GM19099 (cell line): ENCODE measurements around the gene NLRP3.

Source experiments
- POLR2A ChIP-seq: IDR thresholded peaks from 3 replicates; pipeline ENCODE4 v1.6.1; 2011; ENCODE audit warnings: low read depth; ENCODE audit not compliant: insufficient read length; ENCODE audit errors: extremely low read depth

The NLRP3 gene

DNA sequence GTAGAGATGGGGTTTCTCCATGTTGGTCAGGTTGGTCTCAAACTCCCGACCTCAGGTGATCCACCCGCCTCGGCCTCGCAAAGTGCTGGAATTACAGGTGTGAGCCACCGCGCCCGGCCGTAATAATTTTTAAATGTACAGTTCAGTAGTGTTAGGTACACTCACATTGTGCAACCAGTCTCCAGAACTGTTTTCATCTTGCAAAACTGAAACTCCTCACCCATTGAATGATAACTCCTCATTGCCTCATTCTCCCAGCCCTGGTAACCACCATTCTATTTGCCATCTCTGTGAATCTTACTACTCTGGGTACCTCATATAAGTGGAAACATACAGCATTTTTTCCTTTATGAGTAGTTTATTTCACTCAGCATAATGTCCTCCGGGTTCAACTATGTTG lies 3.4 kb downstream of the NLRP3 start:
- TF ChIP-seq POLR2A, result no peak

DNA sequence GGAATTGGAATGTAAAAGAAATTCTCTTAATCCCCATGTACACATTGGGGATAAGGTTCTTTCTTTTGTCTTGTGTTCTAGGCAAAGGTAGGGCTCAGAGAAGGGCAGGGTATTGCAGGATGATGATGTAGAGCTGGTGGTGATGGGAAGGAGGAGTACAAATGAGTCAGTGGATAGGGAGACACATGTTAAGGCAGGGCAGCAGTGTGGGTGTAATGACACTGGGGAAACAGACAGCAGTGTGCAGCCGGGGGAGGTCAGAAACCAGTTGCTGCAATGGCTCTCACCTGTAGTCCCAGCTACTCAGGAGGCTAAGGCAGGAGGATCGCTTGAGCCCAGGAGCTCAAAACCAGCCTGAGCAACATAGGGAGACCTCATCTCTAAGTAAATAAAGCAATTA lies 5.1 kb downstream of the NLRP3 start:
- no peak for TF ChIP-seq POLR2A

DNA sequence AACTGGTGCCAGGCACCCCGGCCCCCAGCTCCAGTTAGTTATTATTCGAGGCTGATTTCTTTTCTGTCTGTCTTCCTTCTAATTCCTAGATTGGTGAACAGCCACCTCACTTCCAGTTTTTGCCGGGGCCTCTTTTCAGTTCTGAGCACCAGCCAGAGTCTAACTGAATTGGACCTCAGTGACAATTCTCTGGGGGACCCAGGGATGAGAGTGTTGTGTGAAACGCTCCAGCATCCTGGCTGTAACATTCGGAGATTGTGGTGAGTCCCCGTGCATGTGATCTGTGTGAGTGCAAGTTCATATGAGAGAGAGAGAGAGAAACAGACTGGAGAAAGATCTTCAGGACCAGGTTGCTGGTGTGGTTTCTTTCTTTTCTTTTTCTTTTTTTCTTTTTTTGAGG lies 13.5 kb downstream of the NLRP3 start:
- no peak for TF ChIP-seq POLR2A

DNA sequence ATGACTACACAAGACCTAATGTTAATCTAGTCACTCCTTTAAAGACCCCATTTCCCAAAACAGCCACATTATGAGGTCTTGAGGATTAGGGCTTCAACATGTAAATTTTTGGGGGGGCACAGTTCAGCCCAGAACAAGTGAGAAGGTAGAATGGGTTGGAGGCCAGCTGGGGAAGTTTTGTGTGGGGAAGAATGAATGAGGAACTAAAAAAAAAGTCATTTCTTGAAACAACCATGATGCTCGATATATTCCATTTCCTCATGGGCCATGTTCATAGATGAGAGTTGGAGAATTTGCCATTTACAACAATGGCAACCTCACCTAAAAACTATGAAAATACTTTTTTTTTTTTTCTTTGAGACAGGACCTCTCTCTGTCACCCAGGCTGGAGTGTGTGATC lies 14.5 kb downstream of the NLRP3 start:
- no peak for TF ChIP-seq POLR2A

DNA sequence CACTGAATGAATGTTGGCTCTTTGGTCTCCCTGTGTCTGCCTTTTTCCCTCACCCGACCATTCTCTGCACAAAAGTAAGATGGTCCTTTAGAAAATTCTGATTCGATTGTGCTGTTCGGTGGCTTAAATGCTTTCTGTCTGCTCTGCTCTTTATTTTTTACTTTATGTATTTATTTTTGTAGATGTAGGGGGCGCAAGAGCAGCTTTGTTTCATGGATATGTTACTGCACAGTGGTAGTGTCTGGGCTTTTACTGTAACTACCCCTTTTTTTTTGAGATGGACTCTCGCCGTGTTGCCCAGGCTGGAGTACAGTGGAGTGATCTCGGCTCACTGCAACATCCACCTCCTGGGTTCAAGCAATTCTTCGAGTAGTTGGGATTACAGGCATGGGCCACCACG lies 15.7 kb downstream of the NLRP3 start:
- TF ChIP-seq POLR2A, result no peak

DNA sequence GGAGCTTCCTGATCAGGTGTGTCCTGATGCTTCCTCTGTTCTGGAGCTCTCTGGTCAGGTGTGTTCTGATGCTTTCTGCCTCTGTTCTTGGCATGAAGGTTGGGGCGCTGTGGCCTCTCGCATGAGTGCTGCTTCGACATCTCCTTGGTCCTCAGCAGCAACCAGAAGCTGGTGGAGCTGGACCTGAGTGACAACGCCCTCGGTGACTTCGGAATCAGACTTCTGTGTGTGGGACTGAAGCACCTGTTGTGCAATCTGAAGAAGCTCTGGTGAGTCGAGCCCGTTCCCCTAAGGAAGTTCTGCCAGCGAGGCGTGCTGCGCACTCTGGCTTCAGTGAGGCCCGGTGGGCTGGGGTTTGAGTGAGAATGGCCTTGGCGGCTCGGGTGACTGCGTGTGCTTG lies 18.0 kb downstream of the NLRP3 start:
- TF ChIP-seq POLR2A, result no peak

DNA sequence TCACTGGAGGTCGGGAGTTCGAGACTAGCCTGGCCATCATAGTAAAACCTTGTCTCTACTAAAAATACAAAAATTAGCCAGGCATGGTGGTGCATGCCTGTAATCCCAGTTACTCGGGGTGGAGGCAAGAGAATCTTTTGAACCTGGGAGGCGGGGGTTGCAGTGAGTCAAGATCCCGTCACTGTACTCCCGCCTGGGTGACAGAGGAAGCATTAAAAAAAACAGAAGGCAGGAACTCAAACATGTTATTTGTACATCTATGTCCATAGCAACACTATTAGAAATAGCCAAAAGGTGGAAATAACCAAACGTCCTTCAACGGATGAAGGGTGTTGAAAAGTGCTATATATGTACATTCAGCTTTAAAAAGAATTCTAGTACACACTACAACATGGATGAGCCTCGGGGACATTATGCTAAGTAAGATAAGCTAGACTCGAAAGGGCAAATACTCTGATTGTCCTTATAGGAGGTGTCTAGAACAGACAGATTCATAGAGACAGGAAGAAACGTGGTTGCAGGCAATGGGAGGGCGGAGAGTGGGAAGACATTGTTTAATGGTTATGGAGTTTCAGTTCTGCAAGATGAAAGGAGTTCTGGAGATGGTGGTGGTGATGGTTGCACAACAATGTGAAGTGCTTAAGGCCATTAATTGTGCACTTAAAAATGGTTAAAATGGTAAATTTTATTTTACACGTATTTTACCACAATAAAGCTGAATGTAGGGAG lies 19.2 kb downstream of the NLRP3 start:
- TF ChIP-seq POLR2A, result no peak

DNA sequence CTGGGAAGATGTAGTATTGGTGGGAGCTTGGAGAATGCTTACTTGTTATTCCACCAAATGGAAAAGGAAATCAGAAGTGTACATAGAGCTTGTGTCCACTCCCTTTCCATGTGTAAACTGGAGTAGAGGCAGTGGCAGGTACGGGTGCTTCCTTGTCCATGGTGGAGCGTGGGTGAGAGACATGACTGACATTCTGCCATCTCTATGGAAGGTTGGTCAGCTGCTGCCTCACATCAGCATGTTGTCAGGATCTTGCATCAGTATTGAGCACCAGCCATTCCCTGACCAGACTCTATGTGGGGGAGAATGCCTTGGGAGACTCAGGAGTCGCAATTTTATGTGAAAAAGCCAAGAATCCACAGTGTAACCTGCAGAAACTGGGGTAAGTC lies 19.8 kb downstream of the NLRP3 start:
- no peak for TF ChIP-seq POLR2A

DNA sequence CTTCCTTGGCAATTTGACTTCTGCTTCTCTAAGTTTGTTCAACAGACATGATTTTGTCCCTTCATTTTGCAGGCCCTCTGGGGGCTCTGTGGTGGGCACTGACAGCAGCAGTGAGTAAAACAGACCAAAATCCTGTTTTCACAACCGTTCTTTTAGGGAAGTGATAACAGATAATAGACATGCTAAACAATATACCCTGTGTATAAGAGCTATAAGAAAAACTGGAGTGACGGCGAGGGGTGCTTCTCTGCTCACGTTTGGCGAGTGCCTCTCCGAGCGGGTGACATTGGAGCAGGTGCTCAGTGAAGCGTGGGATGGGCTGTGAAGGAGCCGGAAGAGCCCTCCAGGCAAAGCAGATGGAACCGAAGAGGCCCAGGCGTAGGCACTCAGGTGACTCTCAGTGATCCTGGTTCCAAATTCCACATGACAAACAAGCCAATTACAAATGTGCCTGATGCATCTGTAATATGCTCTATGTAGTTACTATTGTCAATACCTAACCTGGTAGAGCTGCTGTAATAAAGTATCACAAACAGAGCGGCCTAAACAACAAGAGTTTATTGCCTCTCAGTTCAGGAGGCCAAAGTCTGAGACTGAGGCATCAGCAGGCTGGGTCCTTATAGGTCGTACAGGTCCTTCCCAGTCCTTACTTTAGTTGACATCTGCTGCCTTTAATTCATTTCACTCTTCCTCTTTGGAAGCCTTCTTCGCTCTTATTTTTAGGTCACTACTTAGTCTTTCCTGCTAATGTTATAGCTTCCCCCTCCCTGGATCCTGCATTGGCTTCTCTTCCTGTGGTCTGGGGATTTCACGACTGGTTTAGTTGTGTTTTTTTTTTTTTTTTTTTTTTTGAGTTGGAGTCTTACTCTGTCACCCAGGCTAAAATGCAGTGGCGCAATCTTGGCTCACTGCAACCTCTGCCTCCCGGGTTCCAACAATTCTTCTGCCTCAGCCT lies 21.9 kb downstream of the NLRP3 start:
- no peak for TF ChIP-seq POLR2A

DNA sequence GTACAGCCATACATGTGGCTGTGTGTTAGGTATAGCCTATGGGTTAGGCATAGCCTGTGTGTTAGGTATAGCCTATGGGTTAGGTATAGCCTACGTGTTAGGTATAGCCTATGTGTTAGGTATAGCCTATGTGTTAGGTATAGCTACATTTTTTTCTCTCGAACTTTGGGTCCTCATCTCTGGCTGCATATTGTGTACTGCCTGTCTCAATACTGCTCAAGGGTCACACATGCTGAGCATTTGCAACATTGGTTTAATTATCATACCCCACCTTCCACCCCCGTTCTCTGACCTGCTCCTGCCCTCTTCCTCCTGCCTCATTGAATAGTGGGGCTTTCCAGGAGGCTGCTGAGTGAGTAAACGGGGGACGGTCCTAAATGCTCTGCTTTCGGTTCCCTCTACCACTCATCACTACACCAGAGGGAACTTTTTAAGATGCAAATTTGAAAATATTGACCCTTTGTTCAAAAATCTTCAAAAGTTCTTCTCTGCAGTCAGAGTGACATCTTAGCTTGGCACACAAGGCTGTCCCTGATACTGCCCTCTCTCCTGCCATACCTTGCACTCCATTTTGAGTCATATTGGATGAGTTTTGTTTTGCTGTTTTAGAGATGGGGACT lies 24.1 kb downstream of the NLRP3 start:
- TF ChIP-seq POLR2A, result no peak

DNA sequence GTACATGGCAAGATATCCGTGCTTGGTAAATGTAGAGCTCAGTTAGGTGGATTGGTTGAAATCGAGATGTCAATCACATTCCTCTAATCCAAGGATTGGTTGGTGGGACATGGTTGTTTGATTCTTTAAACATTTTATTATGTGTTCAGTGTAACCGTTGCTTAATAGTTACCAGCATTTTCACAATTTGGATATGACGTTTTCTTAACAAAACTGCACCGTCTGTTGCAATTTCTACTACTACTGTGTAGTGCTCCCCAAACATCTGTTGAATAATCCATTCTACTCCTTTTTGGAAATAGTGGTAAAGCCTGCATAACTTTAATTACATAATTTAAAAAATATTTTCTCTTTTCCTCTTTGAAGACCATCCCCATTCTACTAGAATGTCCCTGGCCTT lies 25.6 kb downstream of the NLRP3 start:
- no peak for TF ChIP-seq POLR2A

DNA sequence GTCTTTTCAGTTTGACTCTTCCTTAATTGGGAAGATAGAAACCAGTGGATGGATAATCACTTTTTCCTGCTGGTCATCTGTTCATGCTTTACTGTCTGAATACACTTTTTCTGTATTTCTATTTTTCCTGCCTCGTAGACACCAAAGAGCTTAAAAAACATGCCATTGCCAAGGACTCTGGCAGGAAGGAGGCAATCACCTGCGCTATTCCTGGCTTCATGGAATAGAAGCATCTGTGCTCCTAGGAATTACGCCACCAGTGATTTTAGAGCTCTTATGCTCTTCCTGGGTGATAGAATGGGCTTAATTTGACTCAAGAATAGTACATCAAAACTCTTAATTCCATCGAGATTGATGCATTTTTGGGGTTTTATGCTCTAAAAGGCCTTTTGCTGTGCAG lies 26.2 kb downstream of the NLRP3 start:
- TF ChIP-seq POLR2A, result no peak

DNA sequence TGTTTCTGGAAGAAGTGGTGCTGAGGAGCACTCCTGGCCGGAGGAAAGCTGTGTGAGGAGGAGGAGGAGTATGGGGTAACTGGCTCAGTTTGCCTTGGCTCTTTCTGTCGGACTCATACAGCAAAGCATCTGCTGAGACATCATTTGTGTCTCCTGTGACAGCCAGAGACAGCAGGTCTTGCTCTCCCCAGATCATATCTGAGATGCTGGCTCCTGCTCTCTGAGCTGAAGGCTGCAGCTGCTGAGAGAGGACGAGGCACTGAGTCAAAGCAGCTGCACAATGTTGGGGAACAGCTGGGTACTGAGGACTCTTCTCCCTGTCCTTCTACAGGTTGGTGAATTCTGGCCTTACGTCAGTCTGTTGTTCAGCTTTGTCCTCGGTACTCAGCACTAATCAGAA lies 27.7 kb downstream of the NLRP3 start:
- no peak for TF ChIP-seq POLR2A

DNA sequence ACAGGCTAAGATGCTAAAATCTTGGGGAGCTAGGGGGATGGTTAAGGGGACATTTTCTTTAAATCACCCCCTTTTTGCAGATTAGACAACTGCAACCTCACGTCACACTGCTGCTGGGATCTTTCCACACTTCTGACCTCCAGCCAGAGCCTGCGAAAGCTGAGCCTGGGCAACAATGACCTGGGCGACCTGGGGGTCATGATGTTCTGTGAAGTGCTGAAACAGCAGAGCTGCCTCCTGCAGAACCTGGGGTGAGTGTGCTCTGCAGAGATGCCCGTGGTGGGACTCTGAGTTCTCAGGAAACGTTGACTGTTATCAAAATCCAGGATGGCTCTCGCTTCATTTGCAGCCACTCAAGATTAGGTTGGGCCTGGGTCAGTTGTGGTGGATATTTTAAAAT lies 28.6 kb downstream of the NLRP3 start:
- TF ChIP-seq POLR2A, result no peak

DNA sequence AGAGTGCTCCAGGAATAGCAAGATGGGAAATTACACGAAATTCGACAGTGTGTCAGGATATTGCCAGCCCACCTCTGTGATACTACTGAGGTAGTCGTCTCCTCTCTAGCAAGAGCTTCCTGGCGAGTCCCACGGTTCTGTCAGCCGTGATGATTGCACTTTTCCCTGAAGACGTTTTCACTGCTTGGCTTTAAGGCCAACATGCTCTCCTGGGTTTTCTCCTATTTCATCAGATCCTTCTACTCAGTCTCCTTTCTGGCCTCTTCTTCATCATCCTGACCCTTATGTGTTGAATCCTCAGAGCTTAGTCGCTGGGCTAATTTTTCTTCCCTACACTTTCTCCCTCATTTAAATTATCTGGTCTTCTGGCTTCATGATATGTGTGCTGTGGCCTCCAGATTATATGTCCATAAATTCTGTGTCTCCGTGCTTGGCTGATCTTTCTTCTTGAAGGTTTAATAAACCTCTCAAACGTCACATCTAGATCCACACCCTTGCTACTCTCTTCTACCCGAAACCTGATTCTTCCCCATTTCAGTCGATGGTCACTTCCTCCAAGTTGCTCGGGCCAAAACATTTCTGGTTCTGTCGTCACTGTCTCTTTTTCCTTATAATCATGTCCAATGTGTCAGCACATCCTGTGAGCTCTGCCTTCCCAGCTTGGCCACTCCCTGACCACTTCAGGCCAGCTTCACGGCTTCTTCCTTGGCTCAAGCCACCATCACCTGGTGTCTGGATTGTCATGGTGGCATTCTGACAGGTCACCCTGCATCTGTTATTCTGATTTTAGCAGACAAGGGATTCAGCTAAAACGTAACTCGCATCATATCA lies 29.8 kb downstream of the NLRP3 start:
- no peak for TF ChIP-seq POLR2A
